ENCODE measurements around the gene DIPK1C. TPM values are rescaled to one million over a fixed set of nuclear protein-coding genes. Genes with fewer than 3 reads are reported as not detected.
A peak's percentile ranks its signal among the peaks of the same experiment; 100 is the strongest.
"Not testable (repeated sequence)": the region's sequence is repeated elsewhere in the genome, so short reads cannot be mapped to it uniquely, and the experiment has no call there.

DIPK1C gene
- total RNA-seq, result not detected

DNA sequence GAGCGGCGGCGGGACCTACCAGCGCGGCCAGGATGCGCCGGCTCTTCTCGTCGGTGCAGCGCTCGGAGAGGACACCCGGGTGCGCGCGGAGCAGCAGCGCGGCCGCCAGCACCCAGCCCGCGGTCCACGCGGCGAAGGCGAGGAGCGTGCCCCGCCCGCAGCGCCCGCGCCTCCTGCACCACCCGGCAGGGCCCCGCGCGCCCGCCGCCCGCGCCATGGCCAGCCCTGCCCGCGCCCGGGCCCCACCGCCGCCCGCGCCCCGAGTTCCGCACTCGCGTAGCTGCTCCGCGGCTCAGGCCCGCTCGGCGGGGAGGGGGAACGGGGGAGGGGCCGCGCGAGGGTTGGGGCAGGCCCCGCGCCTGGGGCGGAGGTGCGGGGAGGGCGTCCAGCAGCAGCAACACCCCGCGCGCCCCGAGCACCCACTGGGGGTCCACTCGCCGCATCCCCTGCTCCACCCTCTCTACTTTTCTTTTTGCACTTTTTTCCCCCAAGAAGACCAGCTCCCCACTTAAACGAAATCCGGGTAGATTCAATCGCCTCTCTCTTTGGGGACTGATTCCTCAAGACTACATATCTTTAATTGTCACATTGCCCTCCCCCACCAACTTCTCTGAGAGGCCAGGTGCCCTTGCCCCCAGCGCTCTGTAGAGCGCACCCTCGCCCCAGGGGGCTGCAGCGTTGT lies at the start of gene DIPK1C:
Gene DIPK1C, minus strand, starts transcription at position 266 of the 682 bp plus-strand sequence. Its CDS starts 49 bp downstream, at position 217.
- Mint-ChIP-seq H3K27ac (no peak within 1 kb of the TSS), H3K4me1 (peaks cover 6% of the 10 kb centered on the region), H3K27me3 (peaks cover 68% of the 10 kb centered on the region), H3K4me3 (peak within 1 kb of the TSS; percentile 35), H3K9me3 (no peaks in the 10 kb centered on the region), H3K36me3 (ENCODE audit: low read depth) (no peaks in the 10 kb centered on the region)
- ChIA-PET POLR2A (no interaction called here), CTCF (no interaction called here)
- DNase-seq, result no peak

DNA sequence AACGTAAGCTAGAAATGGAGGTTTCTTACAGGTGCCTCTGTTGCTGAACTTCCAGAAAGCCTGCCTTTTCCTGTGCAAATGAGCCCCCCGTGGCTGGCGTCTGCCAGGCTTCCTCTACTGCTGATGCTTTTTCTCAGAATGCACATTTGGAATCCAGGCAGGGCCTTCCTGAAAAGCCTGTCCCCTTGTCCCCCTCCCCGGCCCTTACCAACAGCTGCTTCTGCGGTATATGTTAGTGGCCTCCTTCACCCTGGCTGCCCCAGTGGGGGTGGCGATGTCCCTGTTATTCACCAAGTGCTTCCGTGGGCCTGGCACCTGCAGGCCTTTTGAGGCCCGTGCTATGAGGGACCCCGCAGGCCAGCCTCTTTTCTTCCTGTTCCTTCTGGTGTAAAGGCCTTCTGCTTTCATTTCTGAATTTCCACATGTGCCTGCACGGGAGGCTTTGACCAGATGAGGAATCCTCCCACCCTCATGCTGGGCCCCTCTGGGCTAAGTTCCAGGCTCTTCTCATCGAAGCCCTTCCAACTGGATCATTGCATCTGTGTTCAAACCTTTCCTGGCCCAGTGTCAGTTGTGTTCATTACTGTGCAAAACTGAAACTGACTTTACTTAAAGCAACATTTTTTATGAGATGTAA lies 49.5 kb upstream of the DIPK1C start:
- Mint-ChIP-seq H3K27me3 (no peaks in the 10 kb centered on the region), H3K4me3 (no peak overlapping the region), H3K27ac (no peak overlapping the region), H3K9me3 (no peaks in the 10 kb centered on the region), H3K36me3 (ENCODE audit: low read depth) (peaks cover 74% of the 10 kb centered on the region), H3K4me1 (peaks cover 23% of the 10 kb centered on the region)
- DNase-seq, result no peak
- ChIA-PET POLR2A (no interaction called here), CTCF (no interaction called here)

GRCh38 chr18:74505776-74506175 lies 48.7 kb upstream of the DIPK1C start:
- Mint-ChIP-seq H3K36me3 (ENCODE audit: low read depth) (peaks cover 73% of the 10 kb centered on the region), H3K4me3 (no peak overlapping the region), H3K27me3 (no peaks in the 10 kb centered on the region), H3K9me3 (no peaks in the 10 kb centered on the region), H3K27ac (no peak overlapping the region), H3K4me1 (peaks cover 30% of the 10 kb centered on the region)
- DNase-seq, result no peak
- ChIA-PET POLR2A (no interaction called here), CTCF (interaction anchor here (1.5 kb wide), 1 partner anchor 12 kb away, joined by 5 read pairs; no protein-coding TSS in a partner anchor)

- no peak overlapping the region for H3K4me3 Mint-ChIP-seq
- POLR2A ChIA-PET, result no interaction called here
- CTCF ChIA-PET, result interaction anchor here (0.6 to 0.9 kb wide), 2 partner anchors 8 to 424 kb away, joined by 3 to 5 read pairs; no protein-coding TSS in a partner anchor
- no peak overlapping the region for H3K27ac Mint-ChIP-seq
- no peak for DNase-seq
- H3K27me3 Mint-ChIP-seq, result no peaks in the 10 kb centered on the region
- no peaks in the 10 kb centered on the region for H3K9me3 Mint-ChIP-seq
- H3K36me3 Mint-ChIP-seq (ENCODE audit: low read depth), result peaks cover 61% of the 10 kb centered on the region
- H3K4me1 Mint-ChIP-seq, result peaks cover 53% of the 10 kb centered on the region
These were observed 46.0 kb upstream of the DIPK1C start for GRCh38 chr18:74503137-74503536.

DNA sequence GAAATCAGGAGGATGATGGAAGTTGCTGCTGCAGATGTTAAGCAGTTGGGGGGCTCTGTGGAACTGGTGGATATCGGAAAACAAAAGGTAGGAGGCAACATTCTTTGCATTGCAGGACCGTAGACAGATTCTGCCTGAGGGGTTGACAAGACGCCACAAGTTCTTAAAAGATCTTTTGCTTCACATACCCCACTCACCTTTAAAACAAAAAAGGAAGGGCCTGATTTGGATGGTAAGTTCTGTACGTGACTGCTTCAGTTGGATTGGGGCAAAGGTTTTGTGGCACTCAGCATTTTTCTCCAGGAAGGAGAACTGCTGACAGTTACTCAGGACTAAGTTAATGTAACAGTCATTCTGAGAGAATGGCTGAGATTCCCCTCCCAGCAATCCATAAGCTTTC lies 44.3 kb upstream of the DIPK1C start:
- H3K27ac Mint-ChIP-seq, result peak overlapping the region; percentile 58
- H3K9me3 Mint-ChIP-seq, result no peaks in the 10 kb centered on the region
- peak overlapping the region; percentile 49 for H3K4me3 Mint-ChIP-seq
- H3K27me3 Mint-ChIP-seq, result no peaks in the 10 kb centered on the region
- no peak for DNase-seq
- H3K4me1 Mint-ChIP-seq, result peaks cover 61% of the 10 kb centered on the region
- ChIA-PET POLR2A (no interaction called here), CTCF (no interaction called here)
- peaks cover 49% of the 10 kb centered on the region for H3K36me3 Mint-ChIP-seq (ENCODE audit: low read depth)

- Mint-ChIP-seq H3K4me1 (peaks cover 63% of the 10 kb centered on the region), H3K36me3 (ENCODE audit: low read depth) (peaks cover 48% of the 10 kb centered on the region), H3K27ac (peak overlapping the region; percentile 97), H3K4me3 (peak overlapping the region; percentile 84)
- DNase-seq, H3K9me3 Mint-ChIP-seq, CTCF ChIA-PET, H3K27me3 Mint-ChIP-seq, POLR2A ChIA-PET: not testable (repeated sequence)
These were observed 43.7 kb upstream of the DIPK1C start for GRCh38 chr18:74500774-74501173.

DNA sequence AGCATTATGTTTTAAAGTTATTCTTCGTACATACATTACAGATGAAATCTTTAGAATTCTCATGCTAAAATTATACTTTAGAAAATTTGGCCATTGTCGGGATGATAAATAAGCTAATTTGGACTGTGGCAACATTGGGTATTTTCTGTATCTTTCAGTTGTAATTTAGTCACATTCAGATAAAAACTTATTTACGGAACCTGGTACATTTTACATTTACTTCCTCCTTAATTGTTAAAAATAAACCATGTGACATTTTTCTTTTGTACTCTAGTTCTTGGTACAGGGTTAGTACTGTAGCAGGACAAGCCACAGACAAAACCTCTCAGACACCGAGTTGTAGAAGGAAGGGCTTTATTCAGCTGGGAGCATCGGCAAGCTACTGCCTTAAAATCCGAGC lies 43.3 kb upstream of the DIPK1C start:
- ChIA-PET POLR2A (no interaction called here), CTCF (interaction anchor here (1.2 kb wide), 1 partner anchor 125 kb away, joined by 3 read pairs; no protein-coding TSS in a partner anchor)
- Mint-ChIP-seq H3K27ac (peak overlapping the region; percentile 97), H3K9me3 (no peaks in the 10 kb centered on the region), H3K4me3 (peak overlapping the region; percentile 84), H3K27me3 (no peaks in the 10 kb centered on the region), H3K36me3 (ENCODE audit: low read depth) (peaks cover 44% of the 10 kb centered on the region), H3K4me1 (peaks cover 63% of the 10 kb centered on the region)
- DNase-seq, result no peak

GRCh38 chr18:74499633-74500032 lies 42.5 kb upstream of the DIPK1C start:
- Mint-ChIP-seq H3K27ac (peak overlapping the region; percentile 97), H3K4me3 (peak overlapping the region; percentile 84), H3K9me3 (no peaks in the 10 kb centered on the region), H3K4me1 (peaks cover 64% of the 10 kb centered on the region), H3K36me3 (ENCODE audit: low read depth) (peaks cover 39% of the 10 kb centered on the region), H3K27me3 (no peaks in the 10 kb centered on the region)
- DNase-seq, result peak; percentile 67
- CTCF ChIA-PET, result interaction anchor here (0.9 to 1.2 kb wide), 3 partner anchors 17 to 124 kb away, joined by 3 to 4 read pairs (median 3); no protein-coding TSS in a partner anchor
- POLR2A ChIA-PET, result interaction anchor here (0.6 kb wide), 1 partner anchor 17 kb away, joined by 5 read pairs; no protein-coding TSS in a partner anchor

- H3K9me3 Mint-ChIP-seq, result no peaks in the 10 kb centered on the region
- peaks cover 36% of the 10 kb centered on the region for H3K36me3 Mint-ChIP-seq (ENCODE audit: low read depth)
- DNase-seq, result peak; percentile 83
- POLR2A ChIA-PET, result interaction anchor here (0.6 kb wide), 1 partner anchor 18 kb away, joined by 5 read pairs; no protein-coding TSS in a partner anchor
- peaks cover 3% of the 10 kb centered on the region for H3K27me3 Mint-ChIP-seq
- peaks cover 64% of the 10 kb centered on the region for H3K4me1 Mint-ChIP-seq
- H3K4me3 Mint-ChIP-seq, result peak overlapping the region; percentile 84
- peak overlapping the region; percentile 97 for H3K27ac Mint-ChIP-seq
- CTCF ChIA-PET, result interaction anchor here (0.9 to 1.2 kb wide), 4 partner anchors 17 to 146 kb away, joined by 3 to 4 read pairs (median 3); no protein-coding TSS in a partner anchor
These were observed 41.9 kb upstream of the DIPK1C start for GRCh38 chr18:74498712-74499627.

GRCh38 chr18:74497778-74498177 lies 40.7 kb upstream of the DIPK1C start:
- ChIA-PET CTCF (interaction anchor here (1.1 to 1.8 kb wide), 2 partner anchors 54 to 144 kb away, joined by 3 to 6 read pairs; no protein-coding TSS in a partner anchor), POLR2A (interaction anchor here (0.7 kb wide), 1 partner anchor 457 kb away, joined by 4 read pairs; no protein-coding TSS in a partner anchor)
- Mint-ChIP-seq H3K27me3 (peaks cover 8% of the 10 kb centered on the region), H3K4me1 (peaks cover 61% of the 10 kb centered on the region), H3K4me3 (peak overlapping the region; percentile 84), H3K27ac (peak overlapping the region; percentile 97), H3K36me3 (ENCODE audit: low read depth) (peaks cover 29% of the 10 kb centered on the region), H3K9me3 (no peaks in the 10 kb centered on the region)
- no peak for DNase-seq

- H3K9me3 Mint-ChIP-seq, result no peaks in the 10 kb centered on the region
- peaks cover 24% of the 10 kb centered on the region for H3K36me3 Mint-ChIP-seq (ENCODE audit: low read depth)
- H3K4me3 Mint-ChIP-seq, result peak overlapping the region; percentile 84
- ChIA-PET POLR2A (no interaction called here), CTCF (interaction anchor here (1.1 to 1.8 kb wide), 2 partner anchors 54 to 144 kb away, joined by 3 to 6 read pairs; no protein-coding TSS in a partner anchor)
- H3K27ac Mint-ChIP-seq, result peak overlapping the region; percentile 97
- peaks cover 57% of the 10 kb centered on the region for H3K4me1 Mint-ChIP-seq
- H3K27me3 Mint-ChIP-seq, result peaks cover 8% of the 10 kb centered on the region
- DNase-seq, result no peak
These were observed 40.2 kb upstream of the DIPK1C start for GRCh38 chr18:74497324-74497676.

GRCh38 chr18:74496508-74497323 lies 39.6 kb upstream of the DIPK1C start:
- peaks cover 54% of the 10 kb centered on the region for H3K4me1 Mint-ChIP-seq
- H3K9me3 Mint-ChIP-seq, result no peaks in the 10 kb centered on the region
- H3K4me3 Mint-ChIP-seq, result peak overlapping the region; percentile 84
- peak overlapping the region; percentile 97 for H3K27ac Mint-ChIP-seq
- DNase-seq, result peak; percentile 43
- peaks cover 19% of the 10 kb centered on the region for H3K36me3 Mint-ChIP-seq (ENCODE audit: low read depth)
- POLR2A ChIA-PET, result no interaction called here
- peaks cover 8% of the 10 kb centered on the region for H3K27me3 Mint-ChIP-seq
- CTCF ChIA-PET, result interaction anchor here (1.0 to 1.8 kb wide), 3 partner anchors 55 to 143 kb away, joined by 3 to 6 read pairs (median 3); no protein-coding TSS in a partner anchor
